ENCODE data around the gene HLF. TPM values are rescaled to one million over a fixed set of nuclear protein-coding genes. Genes with fewer than 3 reads are reported as not detected.

Gene HLF
- total RNA-seq, 1 experiment from 2014 or later = 1.5 TPM

GRCh38 chr17:55303701-55304145 is 39.0 kb downstream of the HLF start:
- no peaks in the 10 kb centered on the region for H3K36me3 ChIP-seq (ENCODE audit: control insufficient read depth in 1 of 2, insufficient read depth in 2 of 2, low read length in 2 of 2)
- CTCF ChIA-PET = interaction anchor here (0.7 kb wide), 1 partner anchor 211 kb away, joined by 5 read pairs; no protein-coding TSS in a partner anchor
- H2AFZ ChIP-seq (ENCODE audit: low read depth, low read length, poor library complexity, severe bottlenecking) = no peak overlapping the region
- H4K20me1 ChIP-seq (ENCODE audit: insufficient read depth) = no peaks in the 10 kb centered on the region
- RAD21 ChIA-PET (ENCODE audit: low non-redundant PET in 1 of 2, low total read pairs in 2 of 2, uncharacterized antibody in 2 of 2, unreplicated experiment in 2 of 2) = no interaction called here
- no peak for TF ChIP-seq SP1 (IDR thresholded peaks at IDR 0.05; ENCODE audit: low read depth)
- no peak for TF ChIP-seq EGR1 (IDR thresholded peaks at IDR 0.05; ENCODE audit: low read depth)
- no peak for TF ChIP-seq ZNF274 (IDR thresholded peaks at IDR 0.05; ENCODE audit: low read depth, low read length)
- TF ChIP-seq EZH2phosphoT487 (IDR thresholded peaks at IDR 0.05; ENCODE audit: borderline replicate concordance) = no peak
- no peak for TF ChIP-seq EZH2 (IDR thresholded peaks at IDR 0.05)
- TF ChIP-seq SRF (IDR thresholded peaks at IDR 0.05; ENCODE audit: low read depth) = no peak
- no peak for TF ChIP-seq ATF3 (IDR thresholded peaks at IDR 0.05)
- peak; percentile 16; the same call in 1 of the 2 replicates for TF ChIP-seq RAD21 (IDR thresholded peaks at IDR 0.05; ENCODE audit: low read depth)
- TF ChIP-seq POLR2A (IDR thresholded peaks at IDR 0.05; ENCODE audit: borderline replicate concordance, extremely low read depth, insufficient read depth, insufficient read length) = no peak
- no peak for TF ChIP-seq CEBPB (IDR thresholded peaks at IDR 0.05; ENCODE audit: low read depth)
- TF ChIP-seq ZBTB33 (IDR thresholded peaks at IDR 0.05; ENCODE audit: extremely low read depth, insufficient replicate concordance, low read length) = no peak
- TF ChIP-seq JUND (IDR thresholded peaks at IDR 0.05) = no peak
- TF ChIP-seq ELF1 (IDR thresholded peaks at IDR 0.05; ENCODE audit: borderline replicate concordance, low read depth) = no peak
- TF ChIP-seq, protein P1, sequence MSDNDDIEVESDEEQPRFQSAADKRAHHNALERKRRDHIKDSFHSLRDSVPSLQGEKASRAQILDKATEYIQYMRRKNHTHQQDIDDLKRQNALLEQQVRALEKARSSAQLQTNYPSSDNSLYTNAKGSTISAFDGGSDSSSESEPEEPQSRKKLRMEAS (IDR thresholded peaks at IDR 0.05) = no peak
- TF ChIP-seq, protein P2, sequence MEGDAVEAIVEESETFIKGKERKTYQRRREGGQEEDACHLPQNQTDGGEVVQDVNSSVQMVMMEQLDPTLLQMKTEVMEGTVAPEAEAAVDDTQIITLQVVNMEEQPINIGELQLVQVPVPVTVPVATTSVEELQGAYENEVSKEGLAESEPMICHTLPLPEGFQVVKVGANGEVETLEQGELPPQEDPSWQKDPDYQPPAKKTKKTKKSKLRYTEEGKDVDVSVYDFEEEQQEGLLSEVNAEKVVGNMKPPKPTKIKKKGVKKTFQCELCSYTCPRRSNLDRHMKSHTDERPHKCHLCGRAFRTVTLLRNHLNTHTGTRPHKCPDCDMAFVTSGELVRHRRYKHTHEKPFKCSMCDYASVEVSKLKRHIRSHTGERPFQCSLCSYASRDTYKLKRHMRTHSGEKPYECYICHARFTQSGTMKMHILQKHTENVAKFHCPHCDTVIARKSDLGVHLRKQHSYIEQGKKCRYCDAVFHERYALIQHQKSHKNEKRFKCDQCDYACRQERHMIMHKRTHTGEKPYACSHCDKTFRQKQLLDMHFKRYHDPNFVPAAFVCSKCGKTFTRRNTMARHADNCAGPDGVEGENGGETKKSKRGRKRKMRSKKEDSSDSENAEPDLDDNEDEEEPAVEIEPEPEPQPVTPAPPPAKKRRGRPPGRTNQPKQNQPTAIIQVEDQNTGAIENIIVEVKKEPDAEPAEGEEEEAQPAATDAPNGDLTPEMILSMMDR (IDR thresholded peaks at IDR 0.05 in 2 of 3, conservative IDR thresholded peaks at IDR 0.05 in 1 of 3; ENCODE audit: borderline replicate concordance in 1 of 3, insufficient read depth in 1 of 3, low read depth in 2 of 3, low read length in 2 of 3) = 0 out of 6 replicates have a peak, but pooled peaks of 1 of the 3 experiments have one; percentile 10
- no TSS peak for BruUV-seq (replicated peaks)
- intact Hi-C loops (cut with micrococcal nuclease) = no loop called here
- no peak overlapping the region for H3K4me3 ChIP-seq (replicated peaks in 1 of 2; ENCODE audit: low read depth in 1 of 2, low read length in 2 of 2)
- H3K27ac ChIP-seq (ENCODE audit: low read depth, low read length) = no peak overlapping the region
- DNase-seq (ENCODE audit: low read depth, low spot score) = no peak
- H3K9me3 ChIP-seq (ENCODE audit: control insufficient read depth in 1 of 2, insufficient read depth in 1 of 2, low read depth in 1 of 2, low read length in 2 of 2) = no peaks in the 10 kb centered on the region
- no peaks in the 10 kb centered on the region for H3K27me3 ChIP-seq (ENCODE audit: insufficient read depth, low read length)
- H3K4me1 ChIP-seq (ENCODE audit: control insufficient read depth in 1 of 2, insufficient read depth in 2 of 2, low read length in 2 of 2) = no peaks in the 10 kb centered on the region
- no peak overlapping the region for H3K4me2 ChIP-seq (ENCODE audit: low read length)
- H3K9me2 ChIP-seq (ENCODE audit: insufficient read depth) = no peaks in the 10 kb centered on the region
- POLR2A ChIA-PET = no interaction called here
- no peaks in the 10 kb centered on the region for H3K79me2 ChIP-seq (ENCODE audit: insufficient read depth, low read length)
- ATAC-seq = no peak
- H3K9ac ChIP-seq (ENCODE audit: low read length) = no peak overlapping the region

All from HCT116 (cell line).